Choroid plexus epithelial cell (primary cell): ENCODE results near the gene KLF11.
A peak's percentile ranks its signal among the peaks of the same experiment; 100 is the strongest.

ENCODE experiments used
- DNase-seq: peaks from one replicate; pipeline ENCODE4 v3.0.0-alpha.2; 2010; ENCODE audit warnings: low read depth
- H3K4me3 ChIP-seq: 2 replicates; pipeline ENCODE4 v1.5.1; 2011; ENCODE audit warnings: low read depth, mild to moderate bottlenecking, control low read depth, low read length, moderate library complexity
- CTCF ChIP-seq: conservative IDR thresholded peaks from 2 replicates; pipeline ENCODE4 v1.5.1; 2011; ENCODE audit warnings: low read depth, mild to moderate bottlenecking, control low read depth, inconsistent platforms, low read length, moderate library complexity

The KLF11 gene

GRCh38 chr2:10022445-10022844 is 20.9 kb upstream of the KLF11 start:
- DNase-seq, result no peak
- H3K4me3 ChIP-seq, result no peak overlapping the region
- TF ChIP-seq CTCF, result no peak

GRCh38 chr2:10022966-10023662 is 20.2 kb upstream of the KLF11 start:
- DNase-seq, result no peak

GRCh38 chr2:10026940-10027569 is 16.3 kb upstream of the KLF11 start:
- no peak overlapping the region for H3K4me3 ChIP-seq
- DNase-seq, result no peak
- no peak for TF ChIP-seq CTCF

More at GRCh38 chr2:10022966-10023662, 20.2 kb upstream of the KLF11 start:
- TF ChIP-seq CTCF, result peak; percentile 27
- H3K4me3 ChIP-seq, result no peak overlapping the region

GRCh38 chr2:10027660-10028330 is 15.6 kb upstream of the KLF11 start:
- H3K4me3 ChIP-seq, result no peak overlapping the region
- TF ChIP-seq CTCF, result no peak
- DNase-seq, result no peak

GRCh38 chr2:10028407-10028987 is 14.9 kb upstream of the KLF11 start:
- TF ChIP-seq CTCF, result peak; percentile 32
- DNase-seq, result no peak
- H3K4me3 ChIP-seq, result no peak overlapping the region

- H3K4me3 ChIP-seq, result no peak overlapping the region
- no peak for TF ChIP-seq CTCF
- DNase-seq, result peak; percentile 75
These were observed 14.1 kb upstream of the KLF11 start for GRCh38 chr2:10028988-10029874.
